HK-2 (cell line): Measurements from ENCODE around the gene STARD3.
"Not testable (repeated sequence)": the region's sequence is repeated elsewhere in the genome, so short reads cannot be mapped to it uniquely, and the experiment has no call there.

ENCODE experiments used
- DNase-seq: peaks from one replicate; pipeline ENCODE4 v3.0.0-alpha.2; 2018; ENCODE audit not compliant: unreplicated experiment

Gene STARD3

DNA sequence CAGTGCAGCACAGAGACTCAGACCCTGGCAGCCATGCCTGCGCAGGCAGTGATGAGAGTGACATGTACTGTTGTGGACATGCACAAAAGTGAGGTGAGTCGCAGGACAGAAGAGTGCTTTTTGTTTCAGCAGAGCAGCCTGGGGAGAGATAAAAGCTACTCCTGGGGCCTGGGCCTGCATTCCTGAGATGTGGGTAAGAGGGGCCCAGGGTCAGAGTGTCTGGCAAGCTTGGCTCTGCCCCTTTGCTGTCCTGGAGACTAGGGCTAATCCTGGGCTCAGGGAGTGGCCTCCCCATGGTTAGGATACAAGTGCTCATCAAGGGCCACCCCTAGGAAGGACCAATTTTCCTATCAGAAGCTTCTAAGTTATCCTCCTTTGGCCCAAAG, 58.1 kb downstream of the STARD3 start:
- DNase-seq, result peak; percentile 47

DNA sequence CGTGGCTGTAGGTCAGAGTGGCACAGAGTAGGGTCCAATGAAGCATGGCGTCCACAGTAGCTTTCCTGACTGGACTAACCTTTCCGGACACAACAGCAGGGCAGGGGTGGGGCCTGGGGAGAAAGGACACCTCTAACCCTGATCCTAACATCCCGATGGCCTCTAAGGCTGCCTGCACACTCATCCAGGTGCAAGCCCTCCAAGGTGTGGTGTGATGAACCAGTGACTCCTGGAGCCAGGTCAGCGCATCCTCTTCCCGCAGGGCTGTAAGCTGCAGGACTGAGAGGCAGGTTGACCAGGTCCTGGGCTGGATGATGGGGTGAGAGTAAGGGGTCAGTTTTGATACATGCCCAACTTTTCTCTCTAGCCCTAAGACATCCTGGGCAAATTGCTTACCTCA, 59.8 kb downstream of the STARD3 start:
- no peak for DNase-seq

DNA sequence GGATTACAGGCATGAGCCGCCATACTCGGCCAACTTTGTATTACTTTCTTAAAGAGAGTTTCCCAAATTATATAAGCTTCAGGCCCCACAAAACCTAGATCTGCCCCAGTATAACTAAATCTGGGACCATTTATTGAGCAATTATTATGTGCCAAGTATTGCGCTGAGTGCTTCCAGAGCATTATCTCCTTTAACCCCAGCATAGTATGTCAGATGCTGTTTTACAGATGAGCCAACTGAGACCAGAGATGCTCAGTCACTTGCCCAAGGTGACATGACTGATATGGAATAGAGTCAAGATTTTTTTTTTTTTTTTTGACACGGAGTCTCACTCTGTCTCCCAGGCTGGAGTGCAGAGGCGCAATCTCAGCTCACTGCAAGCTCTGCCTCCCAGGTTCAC, 61.0 kb downstream of the STARD3 start:
- no peak for DNase-seq

DNA sequence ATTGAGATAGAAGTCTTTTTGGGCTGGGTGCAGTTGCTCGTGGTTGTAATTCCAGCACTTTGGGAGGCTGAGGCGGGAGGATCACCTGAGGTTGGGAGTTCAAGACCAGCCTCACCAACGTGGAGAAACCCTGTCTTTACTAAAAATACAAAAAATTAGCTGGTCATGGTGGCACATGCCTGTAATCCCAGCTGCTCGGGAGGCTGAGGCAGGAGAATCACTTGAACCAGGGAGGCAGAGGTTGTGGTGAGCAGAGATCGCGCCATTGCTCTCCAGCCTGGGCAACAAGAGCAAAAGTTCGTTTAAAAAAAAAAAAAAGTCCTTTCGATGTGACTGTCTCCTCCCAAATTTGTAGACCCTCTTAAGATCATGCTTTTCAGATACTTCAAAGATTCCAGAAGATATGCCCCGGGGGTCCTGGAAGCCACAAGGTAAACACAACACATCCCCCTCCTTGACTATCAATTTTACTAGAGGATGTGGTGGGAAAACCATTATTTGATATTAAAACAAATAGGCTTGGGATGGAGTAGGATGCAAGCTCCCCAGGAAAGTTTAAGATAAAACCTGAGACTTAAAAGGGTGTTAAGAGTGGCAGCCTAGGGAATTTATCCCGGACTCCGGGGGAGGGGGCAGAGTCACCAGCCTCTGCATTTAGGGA, 62.3 kb downstream of the STARD3 start:
- not testable (repeated sequence) for DNase-seq

DNA sequence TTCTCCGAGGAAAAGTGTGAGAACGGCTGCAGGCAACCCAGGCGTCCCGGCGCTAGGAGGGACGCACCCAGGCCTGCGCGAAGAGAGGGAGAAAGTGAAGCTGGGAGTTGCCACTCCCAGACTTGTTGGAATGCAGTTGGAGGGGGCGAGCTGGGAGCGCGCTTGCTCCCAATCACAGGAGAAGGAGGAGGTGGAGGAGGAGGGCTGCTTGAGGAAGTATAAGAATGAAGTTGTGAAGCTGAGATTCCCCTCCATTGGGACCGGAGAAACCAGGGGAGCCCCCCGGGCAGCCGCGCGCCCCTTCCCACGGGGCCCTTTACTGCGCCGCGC, 62.8 kb downstream of the STARD3 start, which contains the start of gene ERBB2:
ERBB2 (plus strand) TSS at position 247 of the 330 bp plus-strand sequence. CDS start 175 bp downstream, outside the sequence.
- DNase-seq, result peak; percentile 72

DNA sequence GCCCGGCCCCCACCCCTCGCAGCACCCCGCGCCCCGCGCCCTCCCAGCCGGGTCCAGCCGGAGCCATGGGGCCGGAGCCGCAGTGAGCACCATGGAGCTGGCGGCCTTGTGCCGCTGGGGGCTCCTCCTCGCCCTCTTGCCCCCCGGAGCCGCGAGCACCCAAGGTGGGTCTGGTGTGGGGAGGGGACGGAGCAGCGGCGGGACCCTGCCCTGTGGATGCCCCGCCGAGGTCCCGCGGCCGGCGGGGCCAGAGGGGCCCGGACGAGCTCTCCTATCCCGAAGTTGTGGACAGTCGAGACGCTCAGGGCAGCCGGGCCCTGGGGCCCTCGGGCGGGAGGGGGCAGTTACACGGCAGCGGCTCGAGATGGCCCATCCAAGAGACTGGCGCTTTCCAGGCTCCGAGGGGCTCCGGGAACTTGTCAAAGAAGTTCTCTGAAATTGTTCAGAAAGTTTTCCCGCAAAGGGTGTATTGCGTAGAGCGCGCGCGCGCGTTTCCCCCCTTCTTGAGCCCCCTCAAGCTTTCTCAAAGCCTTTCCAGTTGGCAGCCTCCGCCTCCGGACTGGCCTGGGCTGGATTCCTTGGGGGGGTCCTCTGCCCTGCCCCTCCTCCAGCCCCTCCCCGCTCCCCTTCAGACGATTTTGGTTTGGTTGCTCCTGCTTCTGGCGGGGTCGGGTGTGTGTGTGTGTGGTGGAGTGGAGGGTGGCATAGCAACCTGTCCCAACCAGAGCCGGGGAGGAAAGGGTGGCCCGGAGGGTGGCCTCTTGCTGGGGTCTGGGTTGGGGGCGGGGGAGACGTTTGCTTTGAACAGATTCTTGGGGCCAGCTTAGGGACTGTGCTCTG, 63.4 kb downstream of the STARD3 start:
- peak; percentile 35 for DNase-seq

DNA sequence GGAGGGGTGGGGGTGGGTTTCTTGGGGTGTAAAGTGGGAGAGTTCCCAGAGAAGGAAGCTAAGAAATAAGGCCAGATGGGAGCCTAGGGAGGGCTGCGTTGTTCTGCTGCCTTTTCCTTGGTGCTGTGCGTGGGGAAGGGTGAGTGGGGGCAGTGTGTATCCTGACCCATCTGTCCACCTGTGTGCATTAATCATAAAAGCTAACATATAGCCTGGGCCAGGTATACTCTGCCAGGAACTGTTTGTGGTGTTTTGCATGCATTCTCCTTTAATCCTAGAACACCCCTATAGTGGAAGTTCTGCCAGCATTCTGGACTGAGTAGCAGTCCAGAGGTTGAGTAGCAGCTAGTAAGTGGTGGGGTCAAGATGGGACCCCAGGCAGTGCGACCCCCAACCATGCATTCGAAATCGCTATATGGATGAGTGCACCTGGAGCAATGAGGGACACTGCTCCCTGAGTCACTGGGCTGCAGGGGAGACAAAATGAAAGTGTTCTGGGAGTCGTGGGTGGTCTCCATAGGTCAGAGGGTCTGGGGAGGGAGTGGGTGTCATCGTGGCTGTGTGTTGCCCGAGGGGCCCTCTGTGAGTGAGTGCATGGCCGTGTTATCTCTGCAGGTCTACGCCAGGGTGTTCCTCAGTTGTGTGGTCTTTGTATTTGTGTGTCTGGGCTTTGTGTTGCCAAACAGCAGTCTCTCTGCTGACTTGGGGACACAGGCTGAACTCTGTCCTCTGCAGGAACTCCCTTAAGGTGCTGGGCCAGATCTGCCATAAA, 64.3 kb downstream of the STARD3 start:
- DNase-seq, result no peak

DNA sequence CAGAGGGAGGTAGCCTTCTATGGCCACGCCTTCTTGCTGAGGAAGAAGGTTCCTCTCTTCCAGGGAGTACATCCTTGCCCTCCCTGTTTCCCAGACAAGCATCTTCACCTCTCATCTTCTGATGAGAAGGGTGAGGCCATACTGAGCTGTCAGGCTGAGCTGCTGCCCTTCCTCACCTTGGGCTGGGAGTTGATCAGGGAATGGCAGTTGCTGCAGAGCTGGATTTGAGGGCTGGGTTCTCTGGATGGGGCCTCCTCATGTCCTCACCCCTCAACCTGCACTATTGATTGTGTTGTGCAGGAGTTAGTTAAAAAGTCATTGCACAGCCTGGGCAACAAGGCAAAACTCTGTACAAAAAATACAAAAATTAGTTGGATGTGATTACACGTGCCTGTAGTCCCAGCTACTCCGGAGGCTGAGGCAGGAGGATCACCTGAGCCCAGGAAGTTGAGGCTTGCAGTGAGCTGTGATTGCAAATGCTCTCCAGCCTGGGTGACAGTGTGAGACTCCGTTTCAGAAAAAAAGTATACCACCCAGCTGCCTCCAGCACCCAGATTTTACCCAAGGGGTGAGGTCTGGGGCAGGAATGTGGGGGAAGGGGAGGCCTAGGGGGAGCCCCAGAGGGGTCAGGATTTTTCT, 65.0 kb downstream of the STARD3 start:
- no peak for DNase-seq

DNA sequence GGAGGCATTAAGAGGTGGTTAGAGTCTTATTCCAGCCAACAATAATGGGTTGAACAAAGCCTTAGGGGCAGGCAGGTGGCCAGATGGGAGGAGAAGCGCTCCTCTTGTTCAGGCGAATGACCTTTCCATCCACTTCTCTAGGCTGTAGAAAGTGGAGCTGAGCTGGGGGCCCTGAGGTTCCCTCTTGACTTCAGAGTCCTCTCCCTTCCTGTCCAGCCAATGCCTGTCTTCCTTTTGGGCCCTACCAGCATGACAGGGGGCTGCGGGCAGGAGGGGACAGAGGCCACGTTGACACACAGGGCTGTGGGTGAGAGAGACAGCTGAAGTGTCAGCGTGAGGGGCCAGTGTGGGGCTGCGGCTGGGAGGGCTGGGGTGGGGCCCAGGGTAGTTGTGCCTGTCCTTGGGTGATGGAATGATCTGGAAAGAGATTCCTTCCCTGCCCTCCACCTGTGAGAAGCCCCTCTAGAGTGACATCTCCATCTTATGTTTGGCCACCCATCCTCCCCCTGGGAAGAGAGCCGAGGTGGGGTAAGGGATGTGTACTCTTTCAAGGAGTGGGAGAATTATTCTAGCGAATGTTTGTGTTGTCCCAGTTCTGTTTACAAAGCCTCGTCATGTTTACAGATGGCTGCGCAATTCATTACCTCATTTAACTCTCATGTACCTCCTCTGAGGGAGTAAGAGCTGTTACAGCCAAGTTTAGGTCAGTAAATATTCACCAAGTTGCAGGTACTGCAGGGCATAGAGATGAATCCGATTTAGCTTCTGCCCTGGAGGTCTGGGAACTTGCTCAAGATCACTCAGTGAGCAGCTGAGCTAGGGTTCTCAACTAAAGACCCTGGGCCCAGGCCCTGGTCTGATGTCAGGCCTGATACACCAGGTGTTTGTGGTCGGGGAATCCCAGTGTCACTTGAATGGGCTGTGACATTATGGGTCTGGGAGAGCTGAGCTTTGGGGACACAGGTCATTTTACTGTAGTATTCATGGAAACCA, 66.3 kb downstream of the STARD3 start:
- DNase-seq, result no peak

DNA sequence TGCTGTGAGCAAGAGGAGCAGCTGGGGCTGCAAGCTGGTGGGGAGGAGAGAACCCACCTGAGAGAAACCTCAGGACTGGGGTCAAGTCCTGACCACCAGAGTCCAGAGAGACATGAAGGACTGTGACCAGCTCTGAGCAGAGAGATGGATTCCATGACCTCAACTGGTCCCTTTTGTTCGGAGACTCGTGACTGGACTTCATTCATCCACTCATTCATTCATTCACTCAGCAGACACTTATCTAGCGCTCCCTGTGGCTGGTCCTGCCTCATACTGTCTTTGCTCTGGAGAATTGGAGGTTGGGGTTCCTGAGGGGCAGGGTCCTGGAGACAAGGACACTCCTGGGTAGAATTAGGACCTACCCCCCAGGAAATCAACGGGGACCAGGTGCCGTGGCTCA, 67.0 kb downstream of the STARD3 start:
- DNase-seq, result no peak

DNA sequence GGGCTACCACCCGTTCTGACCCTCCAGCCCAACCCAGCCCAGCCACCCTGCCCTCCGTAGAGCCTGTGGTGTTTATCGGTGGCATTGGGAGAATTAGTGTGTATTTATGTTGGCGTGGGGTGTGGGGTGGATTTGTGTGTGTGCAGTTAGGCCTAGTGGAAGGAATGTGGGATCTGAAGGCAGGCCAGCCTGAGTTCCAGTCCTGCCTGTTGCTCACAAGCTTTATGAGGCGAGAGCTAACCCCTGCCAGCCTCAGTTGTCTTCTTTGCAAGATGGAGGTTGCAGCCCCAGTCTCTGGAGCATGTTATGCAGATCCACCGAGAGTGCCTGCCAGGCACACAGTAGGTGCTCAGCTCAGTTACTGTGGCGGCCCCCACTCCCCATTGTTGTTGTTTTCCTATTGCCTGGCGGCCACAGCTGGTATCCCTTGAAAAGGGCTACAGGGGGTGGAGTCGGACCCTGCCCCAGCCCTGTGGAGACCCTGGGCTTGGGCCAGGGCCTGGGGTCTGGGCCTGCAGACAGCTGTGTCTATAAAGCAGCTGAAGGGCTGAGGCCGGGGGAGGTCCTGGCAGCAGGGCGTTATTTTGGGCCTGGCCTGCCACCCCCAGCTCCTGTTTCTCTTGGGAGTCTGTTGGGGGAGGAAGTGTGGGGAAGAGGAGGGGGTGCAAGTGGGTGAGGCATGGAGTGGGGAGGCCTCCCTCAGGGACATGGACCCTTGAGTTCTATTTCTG, 68.0 kb downstream of the STARD3 start:
- no peak for DNase-seq

DNA sequence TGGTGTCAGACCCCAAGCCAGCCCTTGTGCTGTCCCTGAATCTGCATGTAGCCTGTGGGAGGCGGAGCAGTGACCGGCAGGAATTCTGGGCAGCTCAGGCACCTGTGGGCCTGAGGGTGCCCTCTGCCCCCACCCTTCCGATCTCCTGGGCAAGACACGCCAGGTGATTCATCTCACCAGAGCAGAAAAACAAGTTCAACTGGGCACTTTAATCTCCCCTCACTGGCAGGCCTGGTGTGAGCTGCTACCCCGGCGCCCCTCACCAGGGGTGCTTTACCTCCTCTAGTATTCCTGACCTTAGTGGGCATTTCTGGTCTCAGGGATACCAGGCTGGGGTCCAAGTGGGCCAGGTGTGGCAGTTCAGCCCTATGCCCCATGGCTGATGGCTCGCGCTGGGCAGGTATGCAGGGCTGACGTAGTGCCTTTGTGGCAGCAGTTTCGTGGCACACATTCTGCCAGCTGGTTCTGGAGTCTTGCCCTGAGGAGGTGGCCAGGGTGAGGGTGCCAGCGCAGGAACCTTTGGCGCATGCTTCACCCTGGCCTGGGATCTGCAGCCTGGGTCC, 68.9 kb downstream of the STARD3 start:
- DNase-seq, result no peak

DNA sequence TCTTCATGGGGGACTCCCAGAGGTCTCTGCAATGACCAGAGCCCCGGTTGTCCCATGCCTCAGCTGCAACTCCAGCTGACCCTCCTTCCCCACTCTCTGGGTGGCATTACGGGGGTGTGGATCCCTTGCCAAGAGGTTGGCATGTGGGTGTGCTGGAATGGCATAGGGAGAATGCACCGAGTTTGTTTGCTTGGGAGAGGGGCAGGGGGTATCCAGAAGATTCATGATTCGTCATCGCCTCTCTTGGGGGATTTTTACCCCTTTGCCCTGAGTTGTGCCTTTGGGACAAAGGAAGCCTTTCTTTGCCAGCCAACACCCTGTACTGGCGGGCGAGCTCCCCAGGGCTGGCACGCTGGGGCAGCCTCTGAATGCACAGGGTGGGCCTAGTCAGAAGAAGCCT, 69.4 kb downstream of the STARD3 start:
- no peak for DNase-seq

DNA sequence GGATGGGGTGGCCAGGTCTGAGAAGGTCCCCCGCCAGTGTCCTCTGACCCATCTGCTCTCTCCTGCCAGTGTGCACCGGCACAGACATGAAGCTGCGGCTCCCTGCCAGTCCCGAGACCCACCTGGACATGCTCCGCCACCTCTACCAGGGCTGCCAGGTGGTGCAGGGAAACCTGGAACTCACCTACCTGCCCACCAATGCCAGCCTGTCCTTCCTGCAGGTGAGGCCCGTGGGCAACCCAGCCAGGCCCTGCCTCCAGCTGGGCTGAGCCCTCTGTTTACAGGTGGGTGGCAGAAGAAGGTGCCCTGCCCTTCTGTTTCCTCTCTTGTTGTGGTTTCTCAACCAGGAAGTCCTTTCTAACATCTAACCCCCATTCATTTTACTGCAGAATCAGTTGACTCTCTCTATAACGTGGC, 70.0 kb downstream of the STARD3 start:
- no peak for DNase-seq

DNA sequence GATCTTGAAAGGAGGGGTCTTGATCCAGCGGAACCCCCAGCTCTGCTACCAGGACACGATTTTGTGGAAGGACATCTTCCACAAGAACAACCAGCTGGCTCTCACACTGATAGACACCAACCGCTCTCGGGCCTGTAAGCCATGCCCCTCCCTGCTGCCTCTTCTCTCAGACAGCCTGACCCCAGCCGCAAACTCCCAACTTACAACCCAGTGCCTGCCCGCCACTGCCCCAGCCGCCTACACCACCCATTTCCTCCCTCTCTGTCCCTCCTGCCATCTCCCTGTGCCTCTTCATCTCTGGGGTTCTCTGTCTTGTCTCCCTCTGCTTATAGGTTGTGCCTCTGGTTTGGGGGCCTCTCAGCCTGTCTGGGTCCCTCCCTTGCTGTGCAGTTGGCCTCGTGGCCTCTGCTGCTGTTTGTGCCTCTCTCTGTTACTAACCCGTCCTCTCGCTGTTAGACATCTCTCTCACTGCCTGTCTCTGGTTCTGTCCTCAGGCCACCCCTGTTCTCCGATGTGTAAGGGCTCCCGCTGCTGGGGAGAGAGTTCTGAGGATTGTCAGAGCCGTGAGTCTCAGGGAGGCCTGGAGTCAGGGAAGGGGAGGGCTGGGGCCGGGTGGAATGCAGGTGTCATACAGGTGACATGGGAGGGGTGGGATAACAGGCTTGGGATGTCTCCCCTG, 72.5 kb downstream of the STARD3 start:
- DNase-seq, result no peak

DNA sequence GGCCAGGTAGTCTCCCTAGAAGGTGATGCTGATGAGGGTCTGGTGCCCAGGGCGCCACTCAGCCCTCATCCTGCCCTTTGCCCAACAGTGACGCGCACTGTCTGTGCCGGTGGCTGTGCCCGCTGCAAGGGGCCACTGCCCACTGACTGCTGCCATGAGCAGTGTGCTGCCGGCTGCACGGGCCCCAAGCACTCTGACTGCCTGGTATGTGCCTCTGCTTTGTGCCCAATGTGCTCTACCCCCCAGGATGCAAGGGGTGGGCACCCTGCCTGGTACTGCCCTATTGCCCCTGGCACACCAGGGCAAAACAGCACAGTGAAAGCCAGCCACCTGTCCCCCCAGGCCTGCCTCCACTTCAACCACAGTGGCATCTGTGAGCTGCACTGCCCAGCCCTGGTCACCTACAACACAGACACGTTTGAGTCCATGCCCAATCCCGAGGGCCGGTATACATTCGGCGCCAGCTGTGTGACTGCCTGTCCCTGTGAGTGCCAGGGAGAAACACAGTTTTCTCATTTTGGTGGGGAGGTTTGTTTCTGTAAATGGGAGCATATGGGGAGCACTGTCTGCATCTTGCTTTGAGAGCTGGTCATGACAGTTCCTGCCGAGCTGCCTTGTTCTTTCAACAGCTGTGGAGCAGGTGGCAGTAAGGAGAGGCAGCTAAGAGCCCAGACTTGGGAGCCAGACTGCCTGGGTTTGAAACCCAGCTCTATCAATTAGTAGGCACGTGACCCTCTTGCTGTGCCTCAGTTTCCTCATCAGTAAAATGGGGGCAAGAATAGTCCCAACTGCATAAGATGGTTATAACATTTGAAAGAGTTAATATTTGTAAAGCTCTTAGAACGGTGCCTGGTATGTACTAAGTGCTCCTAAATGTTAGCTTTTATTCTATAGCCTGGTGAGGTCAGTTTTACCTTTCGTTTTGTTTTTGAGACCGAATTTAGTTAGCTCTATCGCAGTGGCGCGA, 73.3 kb downstream of the STARD3 start:
- no peak for DNase-seq

DNA sequence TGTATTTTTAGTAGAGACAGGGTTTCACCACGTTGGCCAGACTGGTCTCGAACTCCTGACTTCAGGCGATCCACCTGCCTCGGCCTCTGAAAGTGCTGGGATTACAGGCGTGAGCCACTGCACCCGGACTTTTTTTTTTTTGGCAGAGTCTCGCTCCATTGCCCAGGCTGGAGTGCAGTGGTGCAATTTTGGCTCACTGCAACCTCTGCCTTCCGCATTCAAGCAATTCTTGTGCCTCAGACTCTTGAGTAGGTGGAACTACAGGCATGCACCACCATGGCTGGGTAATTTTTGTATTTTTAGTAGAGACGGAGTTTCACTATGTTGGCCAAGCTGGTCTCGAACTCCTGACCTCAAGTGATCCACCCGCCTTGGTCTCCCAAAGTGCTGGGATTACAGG, 74.1 kb downstream of the STARD3 start:
- DNase-seq, result not testable (repeated sequence)

DNA sequence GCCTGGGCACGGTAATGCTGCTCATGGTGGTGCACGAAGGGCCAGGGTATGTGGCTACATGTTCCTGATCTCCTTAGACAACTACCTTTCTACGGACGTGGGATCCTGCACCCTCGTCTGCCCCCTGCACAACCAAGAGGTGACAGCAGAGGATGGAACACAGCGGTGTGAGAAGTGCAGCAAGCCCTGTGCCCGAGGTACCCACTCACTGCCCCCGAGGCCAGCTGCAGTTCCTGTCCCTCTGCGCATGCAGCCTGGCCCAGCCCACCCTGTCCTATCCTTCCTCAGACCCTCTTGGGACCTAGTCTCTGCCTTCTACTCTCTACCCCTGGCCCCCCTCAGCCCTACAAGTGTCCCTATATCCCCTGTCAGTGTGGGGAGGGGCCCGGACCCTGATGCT, 74.9 kb downstream of the STARD3 start:
- no peak for DNase-seq
